ENCODE results near the gene GYPC. TPM values are rescaled to one million over a fixed set of nuclear protein-coding genes. Genes with fewer than 3 reads are reported as not detected.
A peak's percentile ranks its signal among the peaks of the same experiment; 100 is the strongest.
"Not testable (repeated sequence)": the region's sequence is repeated elsewhere in the genome, so short reads cannot be mapped to it uniquely, and the experiment has no call there.

GYPC gene
- total RNA-seq, 2 experiments from 2014 or later: 150 to 155 TPM

GRCh38 chr2:126715111-126715510, 59.2 kb downstream of the GYPC start:
- Mint-ChIP-seq H3K36me3 (ENCODE audit: low read depth) (no peaks in the 10 kb centered on the region), H3K4me3 (no peak overlapping the region), H3K4me1 (ENCODE audit: low read depth) (no peaks in the 10 kb centered on the region), H3K27me3 (ENCODE audit: low read depth) (no peaks in the 10 kb centered on the region), H3K9me3 (no peaks in the 10 kb centered on the region), H3K27ac (no peak overlapping the region)
- CTCF ChIA-PET: no interaction called here
- no peak for DNase-seq
- intact Hi-C loops (cut with micrococcal nuclease): no loop called here

GRCh38 chr2:126715576-126716406, 59.8 kb downstream of the GYPC start:
- Mint-ChIP-seq H3K4me3 (no peak overlapping the region), H3K27me3 (ENCODE audit: low read depth) (no peaks in the 10 kb centered on the region), H3K36me3 (ENCODE audit: low read depth) (no peaks in the 10 kb centered on the region), H3K4me1 (ENCODE audit: low read depth) (no peaks in the 10 kb centered on the region), H3K9me3 (no peaks in the 10 kb centered on the region), H3K27ac (no peak overlapping the region)
- DNase-seq: no peak
- intact Hi-C loops (cut with micrococcal nuclease): no loop called here
- CTCF ChIA-PET: interaction anchor here (0.6 kb wide), 1 partner anchor 282 kb away, joined by 3 read pairs; no protein-coding TSS in a partner anchor

GRCh38 chr2:126717277-126717676, 61.3 kb downstream of the GYPC start:
- H3K4me1 Mint-ChIP-seq (ENCODE audit: low read depth); H3K9me3 Mint-ChIP-seq; DNase-seq; H3K36me3 Mint-ChIP-seq (ENCODE audit: low read depth); H3K4me3 Mint-ChIP-seq; intact Hi-C loops (cut with micrococcal nuclease); H3K27me3 Mint-ChIP-seq (ENCODE audit: low read depth); CTCF ChIA-PET; H3K27ac Mint-ChIP-seq: not testable (repeated sequence)

- H3K27me3 Mint-ChIP-seq (ENCODE audit: low read depth): no peaks in the 10 kb centered on the region
- H3K4me1 Mint-ChIP-seq (ENCODE audit: low read depth): no peaks in the 10 kb centered on the region
- H3K36me3 Mint-ChIP-seq (ENCODE audit: low read depth): no peaks in the 10 kb centered on the region
- no peaks in the 10 kb centered on the region for H3K9me3 Mint-ChIP-seq
- DNase-seq: no peak
- no peak overlapping the region for H3K27ac Mint-ChIP-seq
- intact Hi-C loops (cut with micrococcal nuclease): no loop called here
- CTCF ChIA-PET: no interaction called here
- H3K4me3 Mint-ChIP-seq: no peak overlapping the region
Observed at GRCh38 chr2:126717928-126718327, 62.0 kb downstream of the GYPC start.

- no peak overlapping the region for H3K4me3 Mint-ChIP-seq
- CTCF ChIA-PET: no interaction called here
- H3K36me3 Mint-ChIP-seq (ENCODE audit: low read depth): no peaks in the 10 kb centered on the region
- H3K27me3 Mint-ChIP-seq (ENCODE audit: low read depth): no peaks in the 10 kb centered on the region
- no peak for DNase-seq
- no peak overlapping the region for H3K27ac Mint-ChIP-seq
- H3K9me3 Mint-ChIP-seq: peaks cover 6% of the 10 kb centered on the region
- H3K4me1 Mint-ChIP-seq (ENCODE audit: low read depth): no peaks in the 10 kb centered on the region
- intact Hi-C loops (cut with micrococcal nuclease): no loop called here
Observed at GRCh38 chr2:126719191-126719832, 63.4 kb downstream of the GYPC start.

GRCh38 chr2:126719833-126720351, 63.9 kb downstream of the GYPC start:
- peaks cover 7% of the 10 kb centered on the region for H3K9me3 Mint-ChIP-seq
- H3K4me1 Mint-ChIP-seq (ENCODE audit: low read depth): no peaks in the 10 kb centered on the region
- no peaks in the 10 kb centered on the region for H3K36me3 Mint-ChIP-seq (ENCODE audit: low read depth)
- H3K27me3 Mint-ChIP-seq (ENCODE audit: low read depth): no peaks in the 10 kb centered on the region
- CTCF ChIA-PET: no interaction called here
- H3K27ac Mint-ChIP-seq: no peak overlapping the region
- intact Hi-C loops (cut with micrococcal nuclease): no loop called here
- no peak for DNase-seq
- H3K4me3 Mint-ChIP-seq: no peak overlapping the region

- peak; percentile 18 for DNase-seq
- CTCF ChIA-PET: no interaction called here
- Mint-ChIP-seq H3K9me3 (peaks cover 14% of the 10 kb centered on the region), H3K4me3 (no peak overlapping the region), H3K27me3 (ENCODE audit: low read depth) (no peaks in the 10 kb centered on the region), H3K36me3 (ENCODE audit: low read depth) (peaks cover 3% of the 10 kb centered on the region), H3K27ac (no peak overlapping the region), H3K4me1 (ENCODE audit: low read depth) (no peaks in the 10 kb centered on the region)
- intact Hi-C loops (cut with micrococcal nuclease): no loop called here
Observed at GRCh38 chr2:126720638-126721037, 64.7 kb downstream of the GYPC start.

GRCh38 chr2:126722081-126722480, 66.1 kb downstream of the GYPC start:
- Mint-ChIP-seq H3K27me3 (ENCODE audit: low read depth) (no peaks in the 10 kb centered on the region), H3K36me3 (ENCODE audit: low read depth) (peaks cover 3% of the 10 kb centered on the region), H3K4me3 (no peak overlapping the region), H3K4me1 (ENCODE audit: low read depth) (no peaks in the 10 kb centered on the region), H3K27ac (no peak overlapping the region), H3K9me3 (peaks cover 17% of the 10 kb centered on the region)
- no peak for DNase-seq
- intact Hi-C loops (cut with micrococcal nuclease): no loop called here
- CTCF ChIA-PET: no interaction called here

- peaks cover 17% of the 10 kb centered on the region for H3K9me3 Mint-ChIP-seq
- CTCF ChIA-PET: no interaction called here
- no peaks in the 10 kb centered on the region for H3K4me1 Mint-ChIP-seq (ENCODE audit: low read depth)
Observed at GRCh38 chr2:126722546-126722945, 66.6 kb downstream of the GYPC start.

GRCh38 chr2:126723281-126723815, 67.4 kb downstream of the GYPC start:
- Mint-ChIP-seq H3K9me3 (peaks cover 17% of the 10 kb centered on the region), H3K4me3 (no peak overlapping the region), H3K4me1 (ENCODE audit: low read depth) (no peaks in the 10 kb centered on the region), H3K27ac (no peak overlapping the region), H3K36me3 (ENCODE audit: low read depth) (peaks cover 3% of the 10 kb centered on the region), H3K27me3 (ENCODE audit: low read depth) (no peaks in the 10 kb centered on the region)
- no peak for DNase-seq
- intact Hi-C loops (cut with micrococcal nuclease): no loop called here
- CTCF ChIA-PET: no interaction called here

More at GRCh38 chr2:126722546-126722945, 66.6 kb downstream of the GYPC start:
- Mint-ChIP-seq H3K27ac (no peak overlapping the region), H3K4me3 (no peak overlapping the region), H3K27me3 (ENCODE audit: low read depth) (no peaks in the 10 kb centered on the region), H3K36me3 (ENCODE audit: low read depth) (peaks cover 3% of the 10 kb centered on the region)
- DNase-seq: no peak
- intact Hi-C loops (cut with micrococcal nuclease): no loop called here

- Mint-ChIP-seq H3K27me3 (ENCODE audit: low read depth) (no peaks in the 10 kb centered on the region), H3K4me3 (no peak overlapping the region), H3K27ac (no peak overlapping the region), H3K4me1 (ENCODE audit: low read depth) (no peaks in the 10 kb centered on the region), H3K36me3 (ENCODE audit: low read depth) (peaks cover 3% of the 10 kb centered on the region), H3K9me3 (peaks cover 17% of the 10 kb centered on the region)
- CTCF ChIA-PET: interaction anchor here (1.3 kb wide), 1 partner anchor 91 kb away, joined by 4 read pairs; no protein-coding TSS in a partner anchor
- no peak for DNase-seq
- intact Hi-C loops (cut with micrococcal nuclease): no loop called here
Observed at GRCh38 chr2:126725580-126725979, 69.6 kb downstream of the GYPC start.

- no peak overlapping the region for H3K4me3 Mint-ChIP-seq
- H3K27me3 Mint-ChIP-seq (ENCODE audit: low read depth): no peaks in the 10 kb centered on the region
- CTCF ChIA-PET: interaction anchor here (1.5 kb wide), 1 partner anchor 202 kb away, joined by 6 read pairs; no protein-coding TSS in a partner anchor
- no peaks in the 10 kb centered on the region for H3K4me1 Mint-ChIP-seq (ENCODE audit: low read depth)
- DNase-seq: no peak
- intact Hi-C loops (cut with micrococcal nuclease): no loop called here
- peaks cover 3% of the 10 kb centered on the region for H3K36me3 Mint-ChIP-seq (ENCODE audit: low read depth)
- peaks cover 10% of the 10 kb centered on the region for H3K9me3 Mint-ChIP-seq
- no peak overlapping the region for H3K27ac Mint-ChIP-seq
Observed at GRCh38 chr2:126729896-126730295, 73.9 kb downstream of the GYPC start.

Data from activated naive CD4-positive, alpha-beta T cell treated with anti-CD3 and anti-CD28 coated beads for 36 hours (primary cell).